Uterus (tissue), 4 donors: ENCODE results near the gene CD59. TPM values are rescaled to one million over a fixed set of nuclear protein-coding genes. Genes with fewer than 3 reads are reported as not detected.

Experiments used
- DNase-seq, 2 donors: peaks; one replicate each; pipeline ENCODE4 v3.0.0-alpha.2; 2019 to 2020
- H3K27ac ChIP-seq, 2 donors: fragments of 200-600 bp; sonication (generic); 1 replicate in 1 of 2; 2 replicates in 1 of 2; pipeline ENCODE4 v1.5.1; 2016 to 2018
- H3K27me3 ChIP-seq, 2 donors: fragments of 200-600 bp; sonication (generic); one replicate each; pipeline ENCODE4 v1.5.1; 2018 to 2019; ENCODE audit warnings: control low read depth in 1 of 2
- H3K36me3 ChIP-seq, 2 donors: fragments of 200-600 bp; sonication (generic); one replicate each; pipeline ENCODE4 v1.5.1; 2019; ENCODE audit warnings: control low read depth in 1 of 2
- H3K4me1 ChIP-seq, 2 donors: fragments of 200-600 bp; sonication (generic); one replicate each; pipeline ENCODE4 v1.5.1; 2018 to 2019; ENCODE audit warnings: control low read depth in 1 of 2
- H3K4me3 ChIP-seq, 2 donors: fragments of 200-600 bp; sonication (generic); 1 replicate in 1 of 2; 2 replicates in 1 of 2; pipeline ENCODE4 v1.5.1; 2018 to 2019; ENCODE audit warnings: mild to moderate bottlenecking in 1 of 2
- H3K9me3 ChIP-seq, 2 donors: fragments of 200-600 bp; sonication (generic); one replicate each; pipeline ENCODE4 v1.5.1; 2019; ENCODE audit warnings: control low read depth in 1 of 2
- POLR2A ChIP-seq, 2 donors: fragments of 450-650 bp; IDR thresholded peaks; one replicate each; pipeline ENCODE4 v1.6.1; 2016; ENCODE audit warnings: antibody characterized with exemption in 2 of 2, mild to moderate bottlenecking in 1 of 2, moderate library complexity in 1 of 2
- intact Hi-C: fragments of 100-400 bp; cut with DNase I; formaldehyde crosslinking; loops from one replicate; pipeline ENCODE4 v1.15.1; 2023; ENCODE audit warnings: low total_unique reads
- total RNA-seq, 4 donors: library from RNA; depleted of rRNA in 3 of 4; stranded (reverse); fragments of >200 nt in 3 of 4; gene quantifications; one replicate each; pipeline versions ENCODE4 v1.1.0 to v1.2.4, GENCODE V29; 2014 to 2023
- TF ChIP-seq, protein P1 (sequence below), 4 experiments: fragments of 200-600 bp in 2 of 4; fragments of 450-650 bp in 2 of 4; sonication (generic) in 2 of 4; IDR thresholded peaks; one replicate each; pipeline ENCODE4 v1.5.1; 2016 to 2019; ENCODE audit warnings: antibody characterized with exemption in 4 of 4, mild to moderate bottlenecking in 2 of 4, moderate library complexity in 1 of 4
- donor health status: DM: yes; HTN: yes; CAD: no.

CD59 gene
- total RNA-seq, 4 donors from 2014 or later = 221 to 621 (median 300) TPM

DNA sequence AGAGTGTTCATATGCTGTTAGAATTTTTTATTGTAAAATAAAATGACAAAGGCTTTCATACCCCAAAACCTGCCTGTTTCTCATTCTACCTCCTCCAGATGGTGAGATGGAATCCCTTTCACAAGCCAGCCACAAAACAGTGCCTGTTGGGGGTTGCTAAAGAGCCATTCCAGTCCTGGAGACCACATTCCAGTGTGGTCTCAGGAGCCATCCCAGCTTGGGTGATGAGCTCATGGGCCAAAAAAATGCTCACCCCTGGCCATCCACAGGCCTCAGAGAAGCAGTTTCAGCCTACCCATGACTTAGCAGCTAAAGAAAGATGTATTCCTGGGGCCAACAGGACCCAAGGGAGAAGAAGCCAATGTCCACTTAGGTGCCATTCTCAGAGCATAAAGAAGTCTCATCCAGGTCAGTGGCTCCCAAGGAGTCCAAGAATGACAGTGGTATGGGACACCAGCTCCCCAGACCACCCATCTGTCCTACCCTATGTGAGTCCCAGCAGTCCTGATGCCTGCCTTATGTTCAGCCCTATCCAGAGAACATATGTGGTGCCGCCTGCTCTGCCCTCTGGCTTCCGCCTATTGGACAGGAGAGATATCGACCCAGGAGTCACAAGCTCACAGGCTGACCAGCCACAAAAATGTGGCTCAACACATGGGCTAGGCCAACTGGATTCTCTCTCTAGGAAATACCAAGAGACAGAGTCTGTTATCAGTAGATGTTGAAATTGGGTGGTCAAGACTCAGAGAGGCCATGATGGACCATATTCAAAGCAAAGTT lies 62.0 kb downstream of the CD59 start:
- H3K27ac ChIP-seq = no peak overlapping the region
- intact Hi-C loops = no loop called here
- H3K9me3 ChIP-seq = no peaks in the 10 kb centered on the region
- no peak overlapping the region for H3K4me3 ChIP-seq
- no peak for TF ChIP-seq POLR2A (IDR thresholded peaks at IDR 0.05)
- no peaks in the 10 kb centered on the region for H3K27me3 ChIP-seq
- no peaks in the 10 kb centered on the region for H3K4me1 ChIP-seq
- H3K36me3 ChIP-seq = no peaks in the 10 kb centered on the region
- no peak for DNase-seq

DNA sequence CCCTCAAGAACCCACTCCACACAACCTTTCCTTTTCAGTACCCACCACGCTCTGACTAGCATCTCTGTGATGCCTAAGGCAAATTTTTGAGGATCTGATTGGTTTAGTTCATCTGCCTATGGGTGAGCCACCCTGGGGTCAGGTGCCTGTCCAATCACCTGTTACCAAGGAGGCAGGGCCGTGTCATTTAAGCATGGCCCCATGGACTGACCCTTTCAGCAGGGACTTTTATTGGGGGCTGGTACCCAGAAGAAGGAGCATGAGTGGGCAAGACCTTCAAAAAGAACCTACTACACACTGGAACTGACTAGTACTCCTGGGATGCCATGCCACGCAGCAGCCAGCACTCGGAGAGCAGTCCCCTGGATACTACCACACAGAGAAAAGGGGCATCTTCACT lies 64.0 kb downstream of the CD59 start:
- Histone ChIP-seq H3K36me3 (no peaks in the 10 kb centered on the region), H3K9me3 (no peaks in the 10 kb centered on the region), H3K4me3 (no peak overlapping the region), H3K27ac (no peak overlapping the region), H3K27me3 (no peaks in the 10 kb centered on the region), H3K4me1 (no peaks in the 10 kb centered on the region)
- no peak for DNase-seq
- TF ChIP-seq POLR2A (IDR thresholded peaks at IDR 0.05) = no peak
- TF ChIP-seq, protein P1, sequence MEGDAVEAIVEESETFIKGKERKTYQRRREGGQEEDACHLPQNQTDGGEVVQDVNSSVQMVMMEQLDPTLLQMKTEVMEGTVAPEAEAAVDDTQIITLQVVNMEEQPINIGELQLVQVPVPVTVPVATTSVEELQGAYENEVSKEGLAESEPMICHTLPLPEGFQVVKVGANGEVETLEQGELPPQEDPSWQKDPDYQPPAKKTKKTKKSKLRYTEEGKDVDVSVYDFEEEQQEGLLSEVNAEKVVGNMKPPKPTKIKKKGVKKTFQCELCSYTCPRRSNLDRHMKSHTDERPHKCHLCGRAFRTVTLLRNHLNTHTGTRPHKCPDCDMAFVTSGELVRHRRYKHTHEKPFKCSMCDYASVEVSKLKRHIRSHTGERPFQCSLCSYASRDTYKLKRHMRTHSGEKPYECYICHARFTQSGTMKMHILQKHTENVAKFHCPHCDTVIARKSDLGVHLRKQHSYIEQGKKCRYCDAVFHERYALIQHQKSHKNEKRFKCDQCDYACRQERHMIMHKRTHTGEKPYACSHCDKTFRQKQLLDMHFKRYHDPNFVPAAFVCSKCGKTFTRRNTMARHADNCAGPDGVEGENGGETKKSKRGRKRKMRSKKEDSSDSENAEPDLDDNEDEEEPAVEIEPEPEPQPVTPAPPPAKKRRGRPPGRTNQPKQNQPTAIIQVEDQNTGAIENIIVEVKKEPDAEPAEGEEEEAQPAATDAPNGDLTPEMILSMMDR (IDR thresholded peaks at IDR 0.05) = no peak
- intact Hi-C loops = no loop called here

DNA sequence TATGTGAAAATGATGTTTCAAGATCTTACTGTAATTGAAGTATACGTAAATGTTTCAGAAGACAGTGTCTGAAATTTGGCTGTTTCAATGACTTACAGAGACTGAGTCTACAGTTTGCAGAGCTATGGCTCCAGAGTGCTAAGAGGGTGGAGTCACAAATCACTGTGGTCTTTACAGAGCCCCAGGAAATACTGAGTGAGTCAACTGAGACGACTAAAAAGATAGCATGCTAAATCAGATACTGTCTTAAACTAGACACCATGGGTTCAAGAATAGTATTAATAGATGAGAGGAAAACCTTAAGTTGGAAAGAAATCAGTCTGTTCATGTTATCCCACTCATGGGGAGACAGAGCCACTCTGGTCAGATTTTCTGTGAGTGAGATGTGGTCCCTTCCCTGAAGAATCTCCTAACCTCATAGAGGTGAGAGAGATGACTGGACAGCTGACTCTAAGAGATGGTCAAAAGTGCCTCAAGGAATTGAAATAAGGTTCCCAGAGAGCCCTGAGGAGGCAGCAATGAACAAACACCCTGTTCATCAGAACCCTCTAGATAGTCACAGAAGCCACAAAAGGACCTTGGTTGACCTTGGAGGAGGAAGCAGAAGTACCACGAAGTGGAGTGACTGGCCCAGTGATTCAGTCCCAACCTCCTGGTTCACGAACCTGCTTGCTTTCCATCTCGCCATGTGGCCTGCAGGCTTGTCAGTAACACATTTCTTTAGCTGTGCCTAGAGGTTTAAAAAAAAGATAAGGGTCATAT lies 65.8 kb downstream of the CD59 start:
- H3K27me3 ChIP-seq = no peaks in the 10 kb centered on the region

DNA sequence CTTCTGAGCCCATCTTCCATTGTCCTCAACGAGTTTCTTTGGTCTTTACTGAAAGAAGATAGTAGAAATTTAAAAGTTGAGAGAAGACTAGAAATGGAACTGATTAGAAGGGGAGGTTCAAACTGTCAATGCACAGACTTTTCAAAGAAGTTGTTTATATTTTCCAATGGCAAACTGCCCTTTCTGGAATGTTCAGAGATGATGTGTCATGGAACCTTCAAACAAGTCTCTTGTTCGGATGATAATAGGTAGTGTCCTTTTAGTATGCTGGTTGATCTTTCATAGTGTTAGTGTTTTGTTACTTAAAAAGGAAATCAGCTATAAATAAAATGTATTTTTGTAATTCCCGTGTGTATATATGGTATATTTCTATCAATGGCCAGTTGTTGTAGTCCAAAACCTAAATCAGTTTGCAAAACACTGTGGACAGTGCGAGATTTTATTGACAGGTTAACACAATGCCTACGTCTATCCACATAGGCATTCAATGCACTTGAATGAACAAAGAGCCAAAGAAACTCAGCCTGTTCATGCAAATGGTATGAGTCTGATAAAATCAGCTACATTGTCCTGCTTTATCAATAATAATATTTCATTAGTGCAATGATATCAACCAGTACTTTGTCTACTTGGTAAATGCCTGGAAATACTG lies 66.5 kb downstream of the CD59 start:
- Histone ChIP-seq H3K4me1 (no peaks in the 10 kb centered on the region), H3K9me3 (no peaks in the 10 kb centered on the region), H3K27ac (no peak overlapping the region), H3K36me3 (no peaks in the 10 kb centered on the region), H3K27me3 (no peaks in the 10 kb centered on the region), H3K4me3 (no peak overlapping the region)
- DNase-seq = no peak
- intact Hi-C loops = no loop called here
- TF ChIP-seq, protein P1 (IDR thresholded peaks at IDR 0.05) = no peak
- TF ChIP-seq POLR2A (IDR thresholded peaks at IDR 0.05) = no peak

More for the DNA sequence above, 65.8 kb downstream of the CD59 start:
- no peak for DNase-seq
- Histone ChIP-seq H3K27ac (no peak overlapping the region), H3K4me3 (no peak overlapping the region), H3K4me1 (no peaks in the 10 kb centered on the region), H3K36me3 (no peaks in the 10 kb centered on the region), H3K9me3 (no peaks in the 10 kb centered on the region)
- TF ChIP-seq, protein P1 (IDR thresholded peaks at IDR 0.05) = no peak
- intact Hi-C loops = no loop called here

DNA sequence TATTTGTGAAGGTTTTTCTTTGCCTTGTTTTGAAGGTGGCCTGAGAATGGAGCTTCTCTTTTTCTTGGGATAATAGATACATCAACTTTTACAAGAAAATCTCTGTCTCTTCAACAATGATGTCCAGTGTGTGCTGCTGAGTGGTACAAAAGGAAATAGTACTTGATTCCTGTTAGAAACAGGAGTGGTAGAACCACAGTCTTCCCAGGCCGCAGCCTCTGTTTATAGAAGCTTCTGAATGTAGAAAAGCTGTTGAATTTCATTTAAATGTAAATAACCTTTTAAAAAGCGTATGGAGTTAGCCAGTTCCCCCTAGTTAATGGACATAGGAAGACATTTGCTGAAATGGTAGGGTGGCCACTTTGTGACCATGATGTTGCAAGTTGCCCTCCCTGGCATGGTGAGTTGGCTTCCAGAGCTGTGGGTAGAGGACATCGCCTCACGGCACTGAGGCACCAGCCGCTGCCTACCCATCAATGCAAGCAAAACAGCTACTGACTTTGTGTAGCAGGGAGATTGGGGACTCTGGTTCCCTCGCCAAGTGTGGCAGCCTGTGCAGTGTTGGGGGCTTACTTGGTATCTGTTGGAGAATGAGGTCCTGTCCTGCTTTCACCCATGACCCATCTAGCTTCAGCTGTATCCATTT lies 67.1 kb downstream of the CD59 start:
- no peak for TF ChIP-seq POLR2A (IDR thresholded peaks at IDR 0.05)
- TF ChIP-seq, protein P1 (IDR thresholded peaks at IDR 0.05) = no peak
- Histone ChIP-seq H3K4me1 (no peaks in the 10 kb centered on the region), H3K27me3 (no peaks in the 10 kb centered on the region), H3K9me3 (no peaks in the 10 kb centered on the region), H3K36me3 (no peaks in the 10 kb centered on the region), H3K27ac (no peak overlapping the region), H3K4me3 (no peak overlapping the region)
- intact Hi-C loops = no loop called here
- no peak for DNase-seq
